A549 (cell line): ENCODE data around the gene ERCC5. TPM values are rescaled to one million over a fixed set of nuclear protein-coding genes. Genes with fewer than 3 reads are reported as not detected.

Source experiments
- ATAC-seq, 2 experiments: fragments of 200-7000 bp in 1 of 2; fragments of >200 bp in 1 of 2; cut with Nextera tagmentation in 1 of 2; cut with Tn5 transposase in 1 of 2; 3 replicates each; pipeline versions ENCODE4 v1.8.0 to v1.9.1; 2018 to 2020; ENCODE audit warnings: mild to moderate bottlenecking in 1 of 2, moderate library complexity in 1 of 2
- CTCF ChIA-PET: fragments of 300-600 bp; sonication (Branson Sonifier 250); formaldehyde crosslinking; extraction: SDS; loops from one replicate; lab custom pipeline; 2021; ENCODE audit warnings: antibody characterized with exemption, inconsistent platforms; lab: Yijun Ruan, JAX
- POLR2A ChIA-PET: fragments of 350-600 bp; formaldehyde crosslinking; extraction: SDS; loops from one replicate; lab custom pipeline; 2021; ENCODE audit warnings: antibody characterized with exemption, inconsistent platforms; lab: Yijun Ruan, JAX
- DNase-seq, 2 experiments: peaks; one replicate each; pipeline versions ENCODE4 v3.0.0 to v3.0.0-alpha.2; 2011 to 2016; ENCODE audit warnings: low read depth in 1 of 2, low spot score in 1 of 2
- FAIRE-seq: peaks from 2 replicates; lab custom pipeline; 2011; peaks lifted over from hg19 to GRCh38; lab: Jason Lieb, UNC
- H3K27ac ChIP-seq, 2 experiments: fragments of >200 bp; sonication (Bioruptor Twin); formaldehyde crosslinking; 3 replicates each; pipeline ENCODE4 v1.5.1; 2016 to 2017
- H3K4me1 ChIP-seq: fragments of >200 bp; sonication (Bioruptor Twin); formaldehyde crosslinking; 3 replicates; pipeline ENCODE4 v1.6.1; 2016
- H3K4me2 ChIP-seq: fragments of >200 bp; sonication (Bioruptor Twin); formaldehyde crosslinking; 3 replicates; pipeline ENCODE4 v1.6.1; 2016
- H3K4me3 ChIP-seq: fragments of >200 bp; sonication (Bioruptor Twin); formaldehyde crosslinking; 3 replicates; pipeline ENCODE4 v1.5.1; 2016
- H3K9me3 ChIP-seq: fragments of >200 bp; sonication (Bioruptor Twin); formaldehyde crosslinking; 3 replicates; pipeline ENCODE4 v1.6.1; 2016
- CHD2 ChIP-seq: fragments of 150-350 bp; IDR thresholded peaks from 2 replicates; pipeline ENCODE4 v1.6.1; 2014; ENCODE audit warnings: low read length; ENCODE audit not compliant: partially characterized antibody
- CHD4 ChIP-seq: fragments of 200-600 bp; sonication (generic); IDR thresholded peaks from 2 replicates; pipeline ENCODE4 v1.6.1; 2016; ENCODE audit warnings: antibody characterized with exemption, mild to moderate bottlenecking, borderline replicate concordance
- FOSL2 ChIP-seq, 2 experiments: fragments of 450-650 bp in 1 of 2; fragments of >200 bp in 1 of 2; sonication (Bioruptor Twin) in 1 of 2; formaldehyde crosslinking; IDR thresholded peaks; 2 replicates each; pipeline versions ENCODE4 v1.5.0 to v1.6.1; 2016 to 2020; ENCODE audit warnings: mild to moderate bottlenecking in 1 of 2, moderate library complexity in 1 of 2
- HOXA7 ChIP-seq: fragments of 250-450 bp; sonication (Bioruptor Pico); IDR thresholded peaks from 2 replicates; pipeline ENCODE4 v1.5.0; 2020; ENCODE audit warnings: mild to moderate bottlenecking, moderate library complexity
- HOXB13 ChIP-seq: fragments of 250-450 bp; sonication (Bioruptor Pico); IDR thresholded peaks from 2 replicates; pipeline ENCODE4 v1.5.0; 2020; ENCODE audit warnings: low read depth, mild to moderate bottlenecking, moderate library complexity
- KDM5A ChIP-seq: fragments of 200-600 bp; sonication (generic); IDR thresholded peaks from 2 replicates; pipeline ENCODE4 v1.6.1; 2016; ENCODE audit warnings: antibody characterized with exemption, mild to moderate bottlenecking
- MAFK ChIP-seq: fragments of 450-650 bp; IDR thresholded peaks from 2 replicates; pipeline ENCODE4 v1.6.1; 2014; ENCODE audit not compliant: partially characterized antibody
- NPAS2 ChIP-seq: fragments of 250-450 bp; sonication (Bioruptor Pico); IDR thresholded peaks from 2 replicates; pipeline ENCODE4 v1.8.0; 2022; ENCODE audit warnings: mild to moderate bottlenecking, moderate library complexity, borderline replicate concordance
- RFX5 ChIP-seq: fragments of 450-650 bp; IDR thresholded peaks from 2 replicates; pipeline ENCODE4 v1.7.1; 2014; ENCODE audit warnings: antibody characterized with exemption, mild to moderate bottlenecking, moderate library complexity
- SMC3 ChIP-seq: fragments of >200 bp; sonication (Bioruptor Twin); formaldehyde crosslinking; IDR thresholded peaks from 3 replicates; pipeline ENCODE4 v1.6.1; 2018; ENCODE audit warnings: inconsistent platforms
- SREBF2 ChIP-seq: fragments of 450-650 bp; IDR thresholded peaks from 2 replicates; pipeline ENCODE4 v1.6.1; 2014; ENCODE audit warnings: mild to moderate bottlenecking, moderate library complexity
- WGBS: methylation state at CpG from one replicate; pipeline ENCODE4 v1.1.6; 2017; ENCODE audit errors: missing lambda C conversion rate; 5-methylcytosine and 5-hydroxymethylcytosine counted together
- polyA plus RNA-seq, 4 experiments: library from polyadenylated mRNA; depleted of rRNA in 3 of 4; stranded (reverse); fragments of >200 nt; fragmentation: RNase III in 1 of 4; extraction: RNeasy Plus Mini Kit Qiagen cat#74134 plus additional on column Dnase treatment in 1 of 4; gene quantifications; 2 replicates in 3 of 4; 3 replicates in 1 of 4; pipeline ENCODE4 v1.2.3, GENCODE V29; 2011 to 2017
- TF ChIP-seq, protein P1 (sequence below): fragments of >200 bp; sonication (Bioruptor Twin); formaldehyde crosslinking; IDR thresholded peaks from 3 replicates; pipeline ENCODE4 v1.6.1; 2016
- TF ChIP-seq, protein P2 (sequence below): IDR thresholded peaks from 2 replicates; pipeline ENCODE4 v1.6.1; 2012; ENCODE audit warnings: low read depth, borderline replicate concordance
- TF ChIP-seq, protein P3 (sequence below): fragments of 450-650 bp; IDR thresholded peaks from 2 replicates; pipeline ENCODE4 v1.6.1; 2014; ENCODE audit warnings: antibody characterized with exemption
- TF ChIP-seq, protein P4 (sequence below): fragments of >200 bp; sonication (Bioruptor Twin); formaldehyde crosslinking; IDR thresholded peaks from 3 replicates; pipeline ENCODE4 v1.5.1; 2016

ERCC5 gene
- polyA plus RNA-seq, 2 of the 4 experiments (the other 2 are of a cell fraction), result 19.3 to 24.4 TPM

DNA sequence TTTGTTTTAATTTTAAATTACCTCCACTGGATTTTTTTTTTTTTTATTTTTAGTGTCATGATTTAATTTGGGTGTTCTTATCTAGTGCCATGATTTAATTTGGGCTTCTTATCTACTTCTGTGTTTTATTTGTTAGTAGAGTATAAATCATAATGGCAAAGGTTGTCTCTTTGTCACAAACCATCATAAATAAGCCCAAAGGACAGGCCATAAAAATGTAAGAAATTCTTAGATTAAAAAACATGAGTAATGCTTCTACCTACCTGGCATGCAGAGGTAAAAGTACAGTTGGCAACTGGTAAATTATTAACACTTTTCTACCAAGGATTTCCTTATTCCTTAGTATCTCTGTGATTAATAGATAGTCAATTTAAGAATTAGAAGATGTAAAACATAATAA is 55.2 kb downstream of the ERCC5 start:
- H3K4me1 ChIP-seq, result no peaks in the 10 kb centered on the region
- POLR2A ChIA-PET, result no interaction called here
- no peak overlapping the region for H3K4me2 ChIP-seq
- CTCF ChIA-PET, result no interaction called here
- TF ChIP-seq FOSL2 (IDR thresholded peaks at IDR 0.05), result no peak
- no peak for TF ChIP-seq FOSL2 (CRISPR knock-in tag; IDR thresholded peaks at IDR 0.05)
- no peak for TF ChIP-seq CHD4
- ATAC-seq (no peak), DNase-seq (no peak), FAIRE-seq (no peak)
- H3K4me3 ChIP-seq, result no peak overlapping the region
- H3K27ac ChIP-seq, result no peak overlapping the region
- H3K9me3 ChIP-seq, result no peaks in the 10 kb centered on the region

DNA sequence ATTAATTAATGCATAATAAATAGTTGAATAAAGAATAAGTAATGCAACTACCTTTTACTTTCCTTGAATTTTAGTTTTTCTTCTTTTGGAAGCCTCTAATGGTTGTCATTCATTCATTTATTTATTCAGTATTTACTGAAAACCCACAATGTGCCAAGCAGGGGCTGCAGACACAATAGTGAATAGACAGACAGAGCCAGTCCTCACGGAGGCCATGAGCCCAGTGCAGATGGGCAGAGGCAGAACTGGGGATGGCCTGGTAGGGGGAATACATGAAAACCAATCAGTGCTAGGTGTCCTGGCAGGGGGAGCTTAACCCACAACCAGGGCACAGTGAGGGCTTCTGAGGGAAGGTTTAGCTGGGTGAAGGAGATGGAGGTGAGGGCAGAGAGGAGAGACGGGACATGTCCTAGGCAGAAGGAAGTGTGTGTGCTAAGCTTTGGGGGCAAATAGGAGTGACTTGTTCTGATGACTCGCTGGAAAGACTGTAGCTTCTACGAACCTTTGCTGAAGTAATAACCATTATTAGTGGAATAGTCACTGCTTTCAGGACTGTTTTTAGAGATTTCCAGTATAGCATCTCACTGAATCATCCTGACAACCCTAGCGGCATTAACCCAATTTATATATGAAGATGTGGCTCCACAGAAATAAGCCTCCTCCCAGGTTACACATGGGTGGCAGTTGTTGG is 55.9 kb downstream of the ERCC5 start:
- CTCF ChIA-PET, result no interaction called here
- no peak overlapping the region for H3K27ac ChIP-seq
- POLR2A ChIA-PET, result no interaction called here
- no peak overlapping the region for H3K4me3 ChIP-seq
- H3K4me1 ChIP-seq, result no peaks in the 10 kb centered on the region
- FAIRE-seq (no peak), DNase-seq (no peak), ATAC-seq (no peak)
- 58% methylated on average over 5 of the region's 5 CpGs for WGBS
- no peaks in the 10 kb centered on the region for H3K9me3 ChIP-seq
- TF ChIP-seq NPAS2, result no peak
- TF ChIP-seq SMC3, result no peak
- no peak for TF ChIP-seq MAFK
- TF ChIP-seq, protein P1, sequence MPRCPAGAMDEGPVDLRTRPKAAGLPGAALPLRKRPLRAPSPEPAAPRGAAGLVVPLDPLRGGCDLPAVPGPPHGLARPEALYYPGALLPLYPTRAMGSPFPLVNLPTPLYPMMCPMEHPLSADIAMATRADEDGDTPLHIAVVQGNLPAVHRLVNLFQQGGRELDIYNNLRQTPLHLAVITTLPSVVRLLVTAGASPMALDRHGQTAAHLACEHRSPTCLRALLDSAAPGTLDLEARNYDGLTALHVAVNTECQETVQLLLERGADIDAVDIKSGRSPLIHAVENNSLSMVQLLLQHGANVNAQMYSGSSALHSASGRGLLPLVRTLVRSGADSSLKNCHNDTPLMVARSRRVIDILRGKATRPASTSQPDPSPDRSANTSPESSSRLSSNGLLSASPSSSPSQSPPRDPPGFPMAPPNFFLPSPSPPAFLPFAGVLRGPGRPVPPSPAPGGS, result no peak
- TF ChIP-seq, protein P2, sequence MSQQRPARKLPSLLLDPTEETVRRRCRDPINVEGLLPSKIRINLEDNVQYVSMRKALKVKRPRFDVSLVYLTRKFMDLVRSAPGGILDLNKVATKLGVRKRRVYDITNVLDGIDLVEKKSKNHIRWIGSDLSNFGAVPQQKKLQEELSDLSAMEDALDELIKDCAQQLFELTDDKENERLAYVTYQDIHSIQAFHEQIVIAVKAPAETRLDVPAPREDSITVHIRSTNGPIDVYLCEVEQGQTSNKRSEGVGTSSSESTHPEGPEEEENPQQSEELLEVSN, result no peak
- TF ChIP-seq KDM5A, result no peak
- TF ChIP-seq, protein P3, sequence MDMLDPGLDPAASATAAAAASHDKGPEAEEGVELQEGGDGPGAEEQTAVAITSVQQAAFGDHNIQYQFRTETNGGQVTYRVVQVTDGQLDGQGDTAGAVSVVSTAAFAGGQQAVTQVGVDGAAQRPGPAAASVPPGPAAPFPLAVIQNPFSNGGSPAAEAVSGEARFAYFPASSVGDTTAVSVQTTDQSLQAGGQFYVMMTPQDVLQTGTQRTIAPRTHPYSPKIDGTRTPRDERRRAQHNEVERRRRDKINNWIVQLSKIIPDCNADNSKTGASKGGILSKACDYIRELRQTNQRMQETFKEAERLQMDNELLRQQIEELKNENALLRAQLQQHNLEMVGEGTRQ, result no peak
- TF ChIP-seq SREBF2, result no peak
- no peak for TF ChIP-seq HOXB13 (CRISPR knock-in tag)
- no peak for TF ChIP-seq RFX5
- TF ChIP-seq HOXA7 (CRISPR knock-in tag), result no peak
- TF ChIP-seq, protein P4, sequence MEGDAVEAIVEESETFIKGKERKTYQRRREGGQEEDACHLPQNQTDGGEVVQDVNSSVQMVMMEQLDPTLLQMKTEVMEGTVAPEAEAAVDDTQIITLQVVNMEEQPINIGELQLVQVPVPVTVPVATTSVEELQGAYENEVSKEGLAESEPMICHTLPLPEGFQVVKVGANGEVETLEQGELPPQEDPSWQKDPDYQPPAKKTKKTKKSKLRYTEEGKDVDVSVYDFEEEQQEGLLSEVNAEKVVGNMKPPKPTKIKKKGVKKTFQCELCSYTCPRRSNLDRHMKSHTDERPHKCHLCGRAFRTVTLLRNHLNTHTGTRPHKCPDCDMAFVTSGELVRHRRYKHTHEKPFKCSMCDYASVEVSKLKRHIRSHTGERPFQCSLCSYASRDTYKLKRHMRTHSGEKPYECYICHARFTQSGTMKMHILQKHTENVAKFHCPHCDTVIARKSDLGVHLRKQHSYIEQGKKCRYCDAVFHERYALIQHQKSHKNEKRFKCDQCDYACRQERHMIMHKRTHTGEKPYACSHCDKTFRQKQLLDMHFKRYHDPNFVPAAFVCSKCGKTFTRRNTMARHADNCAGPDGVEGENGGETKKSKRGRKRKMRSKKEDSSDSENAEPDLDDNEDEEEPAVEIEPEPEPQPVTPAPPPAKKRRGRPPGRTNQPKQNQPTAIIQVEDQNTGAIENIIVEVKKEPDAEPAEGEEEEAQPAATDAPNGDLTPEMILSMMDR, result no peak
- TF ChIP-seq CHD2, result no peak
- H3K4me2 ChIP-seq, result no peak overlapping the region

DNA sequence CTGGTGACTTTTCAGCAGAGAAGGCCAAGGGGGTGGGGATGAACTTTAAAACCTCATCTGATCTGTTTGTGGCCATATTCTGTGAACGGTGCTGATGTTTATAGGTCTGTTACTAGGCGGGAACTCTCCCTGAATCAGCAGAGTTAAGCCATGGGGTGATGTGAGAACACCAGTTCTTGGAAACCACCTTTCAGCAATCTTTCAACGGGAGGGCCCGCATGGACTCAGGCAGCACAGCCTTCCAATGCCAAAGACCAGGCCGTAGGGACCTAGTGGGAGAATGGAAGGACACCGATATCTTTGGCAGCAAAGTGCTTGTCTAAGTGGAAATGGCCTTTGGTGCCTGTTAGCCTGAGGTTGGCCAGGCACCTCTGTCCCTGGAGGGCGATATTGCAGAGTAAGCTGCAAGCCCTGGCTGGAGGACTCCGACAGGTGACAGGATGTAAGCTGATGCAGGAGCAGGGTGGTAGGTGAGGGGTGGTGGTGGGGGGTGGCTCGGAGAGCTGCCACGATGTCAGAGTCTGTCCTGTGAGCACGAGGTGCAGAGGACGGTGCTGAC is 57.0 kb downstream of the ERCC5 start:
- 68% methylated on average over 11 of the region's 12 CpGs for WGBS
- DNase-seq (no peak), FAIRE-seq (no peak), ATAC-seq (no peak; a peak in 1 of 6 replicates)
- ChIA-PET CTCF (no interaction called here), POLR2A (no interaction called here)
- no peaks in the 10 kb centered on the region for H3K4me1 ChIP-seq
- no peak overlapping the region for H3K27ac ChIP-seq
- TF ChIP-seq, protein P3, result no peak
- no peaks in the 10 kb centered on the region for H3K9me3 ChIP-seq
- no peak overlapping the region for H3K4me3 ChIP-seq
- H3K4me2 ChIP-seq, result no peak overlapping the region
